ENCODE measurements around the gene SPNS1.

GRCh38 chr16:29009838-29010166, 35.2 kb downstream of the SPNS1 start:
- no peak for TF ChIP-seq CTCF (IDR thresholded peaks at IDR 0.05; ENCODE audit: low read length)
- TF ChIP-seq EZH2 (IDR thresholded peaks at IDR 0.05; ENCODE audit: borderline replicate concordance, low read length): no peak
